ENCODE measurements around the gene SARDH. TPM values are rescaled to one million over a fixed set of nuclear protein-coding genes. Genes with fewer than 3 reads are reported as not detected.

SARDH gene
- total RNA-seq, 1 experiment from 2014 or later, result 7.3 TPM

DNA sequence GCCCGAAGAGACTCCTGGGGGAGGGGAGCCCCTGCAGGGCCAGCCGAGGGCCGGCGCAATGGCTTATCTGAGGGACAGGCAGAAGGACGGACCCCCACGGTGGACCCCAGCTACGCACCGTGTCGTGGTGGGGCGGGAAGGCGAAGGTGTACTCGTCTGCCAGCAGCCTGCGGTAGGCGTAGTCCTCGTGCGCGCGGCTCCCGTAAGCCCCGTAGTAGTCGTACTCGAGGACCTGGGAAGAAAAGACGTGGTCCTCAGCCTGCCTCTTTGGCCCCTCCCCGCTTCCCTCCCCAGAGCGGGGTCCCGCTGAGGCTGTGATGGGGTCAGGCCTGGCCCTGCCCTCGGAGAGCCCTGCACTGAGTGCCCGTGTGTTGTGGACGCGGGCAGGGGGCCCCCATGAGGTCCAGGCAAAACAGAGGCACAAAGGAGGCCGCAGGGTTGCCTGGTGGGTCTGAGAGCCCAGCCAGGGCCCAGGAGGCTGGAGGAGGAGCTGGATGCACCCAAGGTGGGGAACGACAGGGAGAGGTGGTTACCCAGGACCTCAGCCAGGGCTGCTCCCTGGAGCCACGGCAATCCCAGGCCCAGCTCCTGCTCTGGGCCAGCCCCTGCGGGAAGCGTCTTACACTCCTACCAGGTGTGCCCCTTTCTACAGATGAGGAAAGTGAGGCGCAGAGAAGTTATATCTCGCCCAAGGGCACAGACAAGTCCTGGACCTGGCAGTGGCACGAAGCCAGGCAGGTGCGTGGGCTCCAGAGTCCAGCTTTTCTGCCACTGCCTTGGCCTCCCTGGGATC is 35.2 kb downstream of the SARDH start:
- H3K4me3 ChIP-seq (ENCODE audit: insufficient read depth, low read depth, low read length), result no peak overlapping the region
- peak; percentile 81 for DNase-seq
- H3K27me3 ChIP-seq (ENCODE audit: control insufficient read depth, insufficient read depth, low read length), result no peaks in the 10 kb centered on the region
- H3K36me3 ChIP-seq (replicated peaks; ENCODE audit: control insufficient read depth, insufficient read depth, low read length), result no peaks in the 10 kb centered on the region

DNA sequence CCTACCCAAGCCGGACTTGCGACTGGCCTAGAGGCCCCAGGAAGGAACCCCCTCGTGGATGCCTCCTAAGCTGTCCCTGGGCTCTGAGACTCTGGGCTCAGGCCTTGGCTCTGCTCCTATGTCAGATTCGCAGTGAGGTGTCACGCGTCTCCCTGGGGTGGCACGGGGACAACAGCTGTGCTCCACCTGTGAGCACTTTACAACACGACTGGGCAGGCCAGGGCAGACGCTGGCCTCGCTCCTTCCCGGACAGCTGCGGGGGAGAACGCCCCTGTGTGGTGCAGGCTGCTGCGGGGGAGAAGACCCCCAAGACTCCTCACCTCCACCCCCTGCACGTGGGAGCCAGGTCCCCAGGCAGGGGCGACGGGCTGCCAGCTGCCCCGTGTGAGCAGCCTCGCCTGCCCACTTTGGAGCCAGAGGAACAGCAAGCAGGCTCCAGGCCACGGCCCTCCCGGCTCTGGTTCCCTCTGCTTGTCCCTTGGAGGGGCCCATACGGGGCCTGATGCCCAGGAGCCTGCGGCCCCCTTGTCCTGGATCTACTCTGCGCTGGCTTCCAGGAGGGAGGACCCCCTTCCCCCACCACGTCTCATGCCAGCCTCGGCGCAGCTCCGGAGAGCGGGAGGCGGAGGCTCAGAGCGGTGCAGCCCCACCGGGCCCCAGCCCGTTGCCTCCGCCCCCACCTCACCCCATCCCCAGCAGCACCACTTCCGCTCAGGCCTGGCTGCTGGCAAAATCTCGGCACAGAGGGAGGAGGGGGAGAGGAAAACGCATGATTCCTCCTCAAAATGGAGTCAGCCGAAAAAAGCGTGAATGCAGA is 36.0 kb downstream of the SARDH start:
- H3K4me3 ChIP-seq (ENCODE audit: insufficient read depth, low read depth, low read length), result no peak overlapping the region
- H3K36me3 ChIP-seq (replicated peaks; ENCODE audit: control insufficient read depth, insufficient read depth, low read length), result no peaks in the 10 kb centered on the region
- no peaks in the 10 kb centered on the region for H3K27me3 ChIP-seq (ENCODE audit: control insufficient read depth, insufficient read depth, low read length)
- peak; percentile 89 for DNase-seq

GRCh38 chr9:133701321-133701980 is 36.7 kb downstream of the SARDH start:
- H3K27me3 ChIP-seq (ENCODE audit: control insufficient read depth, insufficient read depth, low read length), result no peaks in the 10 kb centered on the region
- no peaks in the 10 kb centered on the region for H3K36me3 ChIP-seq (replicated peaks; ENCODE audit: control insufficient read depth, insufficient read depth, low read length)

GRCh38 chr9:133700819-133701320 is 37.3 kb downstream of the SARDH start:
- no peaks in the 10 kb centered on the region for H3K36me3 ChIP-seq (replicated peaks; ENCODE audit: control insufficient read depth, insufficient read depth, low read length)
- H3K4me3 ChIP-seq (ENCODE audit: insufficient read depth, low read depth, low read length), result no peak overlapping the region
- no peaks in the 10 kb centered on the region for H3K27me3 ChIP-seq (ENCODE audit: control insufficient read depth, insufficient read depth, low read length)
- no peak for DNase-seq

More at GRCh38 chr9:133701321-133701980, 36.7 kb downstream of the SARDH start:
- no peak overlapping the region for H3K4me3 ChIP-seq (ENCODE audit: insufficient read depth, low read depth, low read length)
- DNase-seq, result no peak

- DNase-seq, result no peak
- Histone ChIP-seq H3K4me3 (ENCODE audit: insufficient read depth, low read depth, low read length) (no peak overlapping the region), H3K27me3 (ENCODE audit: control insufficient read depth, insufficient read depth, low read length) (no peaks in the 10 kb centered on the region), H3K36me3 (replicated peaks; ENCODE audit: control insufficient read depth, insufficient read depth, low read length) (no peaks in the 10 kb centered on the region)
Observed at GRCh38 chr9:133699546-133699945, 38.6 kb downstream of the SARDH start.

GRCh38 chr9:133696071-133696472 is 42.1 kb downstream of the SARDH start:
- H3K4me3 ChIP-seq (ENCODE audit: insufficient read depth, low read depth, low read length), result no peak overlapping the region
- no peaks in the 10 kb centered on the region for H3K27me3 ChIP-seq (ENCODE audit: control insufficient read depth, insufficient read depth, low read length)
- H3K36me3 ChIP-seq (replicated peaks; ENCODE audit: control insufficient read depth, insufficient read depth, low read length), result no peaks in the 10 kb centered on the region
- no peak for DNase-seq

DNA sequence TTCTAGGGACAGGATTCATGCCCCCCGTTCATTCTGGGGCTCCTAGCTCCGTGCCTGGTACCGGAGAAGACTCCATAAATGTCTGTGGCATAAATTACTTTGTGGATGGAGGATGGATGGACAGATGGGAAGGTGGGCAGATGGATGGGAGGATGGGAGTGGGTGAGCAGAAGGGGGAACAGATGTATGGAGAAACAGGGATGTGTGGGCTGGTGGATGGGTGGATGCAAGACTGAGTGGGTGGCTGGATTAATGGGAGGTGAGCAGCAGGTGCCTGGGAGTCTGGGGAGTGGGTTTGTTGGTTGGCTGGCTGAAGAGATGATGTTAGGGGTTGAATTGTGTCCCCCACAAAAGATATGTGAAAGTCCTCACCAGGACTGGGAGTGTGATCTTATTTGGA is 43.5 kb downstream of the SARDH start:
- H3K4me3 ChIP-seq (ENCODE audit: insufficient read depth, low read depth, low read length), result no peak overlapping the region
- H3K36me3 ChIP-seq (replicated peaks; ENCODE audit: control insufficient read depth, insufficient read depth, low read length), result no peaks in the 10 kb centered on the region
- no peak for DNase-seq
- H3K27me3 ChIP-seq (ENCODE audit: control insufficient read depth, insufficient read depth, low read length), result no peaks in the 10 kb centered on the region

DNA sequence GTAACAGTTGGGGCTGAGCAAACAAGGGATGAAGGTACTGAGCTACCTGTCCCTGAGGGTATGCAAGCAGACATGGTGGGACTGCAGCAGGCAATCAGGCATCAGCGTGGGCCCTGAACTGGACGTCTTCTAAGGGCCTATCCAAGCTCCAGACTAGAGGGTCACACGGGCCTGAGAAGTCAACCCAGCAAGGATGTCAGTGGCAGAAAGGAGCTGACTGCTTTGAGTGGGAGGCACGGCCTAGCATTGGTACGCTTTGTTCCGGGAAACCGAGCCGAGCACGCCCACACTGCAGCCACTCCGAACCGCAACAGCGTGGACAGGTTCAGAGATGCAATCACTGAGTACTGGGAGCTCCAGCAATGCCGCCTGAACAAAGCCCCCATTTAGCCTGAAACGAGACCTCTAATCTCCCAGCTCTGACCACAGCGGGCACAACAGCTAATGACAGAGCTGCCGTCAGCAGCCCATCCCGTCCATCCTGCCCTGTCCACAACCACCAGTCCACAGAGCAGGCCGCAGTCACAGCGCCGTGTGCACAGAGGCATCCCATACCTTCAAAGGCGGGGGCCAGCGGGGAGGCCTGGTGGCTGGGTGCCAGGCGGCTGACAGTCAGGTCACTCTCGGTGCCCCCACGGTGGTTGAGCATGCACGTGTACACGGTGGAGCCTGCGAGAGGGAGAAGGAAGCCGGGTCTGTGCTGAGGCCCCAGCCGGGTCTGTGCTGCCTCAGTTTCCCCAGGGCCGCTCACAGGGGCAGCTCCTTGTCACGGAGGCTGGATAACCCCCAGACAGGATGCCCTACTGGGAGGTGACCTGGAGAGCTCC is 44.2 kb downstream of the SARDH start:
- H3K27me3 ChIP-seq (ENCODE audit: control insufficient read depth, insufficient read depth, low read length), result no peaks in the 10 kb centered on the region
- no peak overlapping the region for H3K4me3 ChIP-seq (ENCODE audit: insufficient read depth, low read depth, low read length)
- DNase-seq, result no peak
- no peaks in the 10 kb centered on the region for H3K36me3 ChIP-seq (replicated peaks; ENCODE audit: control insufficient read depth, insufficient read depth, low read length)

- no peak for DNase-seq
- H3K27me3 ChIP-seq (ENCODE audit: control insufficient read depth, insufficient read depth, low read length), result no peaks in the 10 kb centered on the region
- no peaks in the 10 kb centered on the region for H3K36me3 ChIP-seq (replicated peaks; ENCODE audit: control insufficient read depth, insufficient read depth, low read length)
- H3K4me3 ChIP-seq (ENCODE audit: insufficient read depth, low read depth, low read length), result no peak overlapping the region
Observed at GRCh38 chr9:133693116-133693515, 45.0 kb downstream of the SARDH start.

GRCh38 chr9:133692364-133692985 is 45.7 kb downstream of the SARDH start:
- Histone ChIP-seq H3K4me3 (ENCODE audit: insufficient read depth, low read depth, low read length) (no peak overlapping the region), H3K36me3 (replicated peaks; ENCODE audit: control insufficient read depth, insufficient read depth, low read length) (no peaks in the 10 kb centered on the region), H3K27me3 (ENCODE audit: control insufficient read depth, insufficient read depth, low read length) (no peaks in the 10 kb centered on the region)
- DNase-seq, result no peak

GRCh38 chr9:133691626-133692363 is 46.4 kb downstream of the SARDH start:
- DNase-seq, result no peak
- H3K27me3 ChIP-seq (ENCODE audit: control insufficient read depth, insufficient read depth, low read length), result no peaks in the 10 kb centered on the region
- no peak overlapping the region for H3K4me3 ChIP-seq (ENCODE audit: insufficient read depth, low read depth, low read length)
- no peaks in the 10 kb centered on the region for H3K36me3 ChIP-seq (replicated peaks; ENCODE audit: control insufficient read depth, insufficient read depth, low read length)

- Histone ChIP-seq H3K27me3 (ENCODE audit: control insufficient read depth, insufficient read depth, low read length) (no peaks in the 10 kb centered on the region), H3K4me3 (ENCODE audit: insufficient read depth, low read depth, low read length) (no peak overlapping the region), H3K36me3 (replicated peaks; ENCODE audit: control insufficient read depth, insufficient read depth, low read length) (no peaks in the 10 kb centered on the region)
- no peak for DNase-seq
Observed at GRCh38 chr9:133691191-133691590, 47.0 kb downstream of the SARDH start.

DNA sequence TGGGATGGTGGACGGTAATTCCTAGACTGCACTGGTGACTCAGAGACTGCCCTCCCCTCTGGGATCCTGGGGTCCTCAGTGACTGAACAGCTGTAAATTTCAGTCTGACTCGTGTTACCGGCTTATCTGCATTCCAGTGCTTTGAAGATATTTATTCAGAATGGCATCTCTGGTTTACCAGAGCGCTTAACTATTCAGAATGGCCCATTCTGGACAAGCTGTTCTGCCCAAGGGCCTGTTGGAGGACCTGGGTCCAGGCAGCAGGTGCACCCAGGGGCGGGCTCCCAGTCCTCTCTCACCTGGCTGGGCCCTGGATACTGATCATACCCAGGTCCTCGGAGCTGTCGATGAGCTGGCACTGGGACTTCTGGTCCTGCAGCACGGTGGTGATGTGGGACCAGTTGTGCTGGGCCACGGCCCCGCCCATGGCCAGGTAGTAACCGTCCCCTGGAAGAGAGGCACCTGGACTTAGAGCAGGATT is 48.0 kb downstream of the SARDH start:
- no peak overlapping the region for H3K4me3 ChIP-seq (ENCODE audit: insufficient read depth, low read depth, low read length)
- no peak for DNase-seq
- no peaks in the 10 kb centered on the region for H3K27me3 ChIP-seq (ENCODE audit: control insufficient read depth, insufficient read depth, low read length)
- no peaks in the 10 kb centered on the region for H3K36me3 ChIP-seq (replicated peaks; ENCODE audit: control insufficient read depth, insufficient read depth, low read length)

Measured in H7 (cell line).